ENCODE results near the gene USHBP1. TPM values are rescaled to one million over a fixed set of nuclear protein-coding genes. Genes with fewer than 3 reads are reported as not detected.

USHBP1 gene
- total and polyA plus RNA-seq, 2 donors from 2014 or later, result 7.2 to 8.9 TPM

GRCh38 chr19:17286752-17287151 is 22.2 kb upstream of the USHBP1 start:
- DNase-seq (no peak), FAIRE-seq (no peak)
- Histone ChIP-seq H3K27me3 (ENCODE audit: control insufficient read depth, insufficient read depth, low read length) (peaks cover 2% of the 10 kb centered on the region), H3K4me3 (ENCODE audit: low read length in 3 of 3) (no peak overlapping the region), H3K9ac (ENCODE audit: low read length in 3 of 3) (no peak overlapping the region), H3K27ac (ENCODE audit: low read depth in 2 of 2, low read length in 2 of 2) (no peak overlapping the region), H3K9me3 (ENCODE audit: control insufficient read depth in 2 of 3, insufficient read depth in 1 of 3, low read length in 3 of 3) (no peaks in the 10 kb centered on the region), H3K36me3 (ENCODE audit: control insufficient read depth in 2 of 3, insufficient read depth in 3 of 3, low read length in 3 of 3) (no peaks in the 10 kb centered on the region), H3K4me1 (ENCODE audit: control insufficient read depth in 2 of 3, insufficient read depth in 2 of 3, low read depth in 1 of 3, low read length in 3 of 3) (peaks cover 0 to 4% (median 0%) of the 10 kb centered on the region in 3 donors)
- intact Hi-C loops (cut with DNase I), result loop anchor here (10.0 kb wide), 1 partner anchor 222 kb away; no protein-coding TSS in a partner anchor
- no peak for TF ChIP-seq CTCF (IDR thresholded peaks at IDR 0.05; ENCODE audit: borderline replicate concordance, extremely low read depth, insufficient read depth)

GRCh38 chr19:17286263-17286662 is 21.7 kb upstream of the USHBP1 start:
- intact Hi-C loops (cut with DNase I), result loop anchor here (10.0 kb wide), 1 partner anchor 221 kb away; no protein-coding TSS in a partner anchor
- DNase-seq (no peak), FAIRE-seq (no peak)
- Histone ChIP-seq H3K4me1 (ENCODE audit: control insufficient read depth in 2 of 3, insufficient read depth in 2 of 3, low read depth in 1 of 3, low read length in 3 of 3) (peaks cover 0 to 4% (median 0%) of the 10 kb centered on the region in 3 donors), H3K27me3 (ENCODE audit: control insufficient read depth, insufficient read depth, low read length) (peaks cover 2% of the 10 kb centered on the region), H3K27ac (ENCODE audit: low read depth in 2 of 2, low read length in 2 of 2) (no peak overlapping the region), H3K9ac (ENCODE audit: low read length in 3 of 3) (no peak overlapping the region), H3K36me3 (ENCODE audit: control insufficient read depth in 2 of 3, insufficient read depth in 3 of 3, low read length in 3 of 3) (no peaks in the 10 kb centered on the region), H3K9me3 (ENCODE audit: control insufficient read depth in 2 of 3, insufficient read depth in 1 of 3, low read length in 3 of 3) (no peaks in the 10 kb centered on the region), H3K4me3 (ENCODE audit: low read length in 3 of 3) (no peak overlapping the region)
- no peak for TF ChIP-seq CTCF (IDR thresholded peaks at IDR 0.05; ENCODE audit: borderline replicate concordance, extremely low read depth, insufficient read depth)

DNA sequence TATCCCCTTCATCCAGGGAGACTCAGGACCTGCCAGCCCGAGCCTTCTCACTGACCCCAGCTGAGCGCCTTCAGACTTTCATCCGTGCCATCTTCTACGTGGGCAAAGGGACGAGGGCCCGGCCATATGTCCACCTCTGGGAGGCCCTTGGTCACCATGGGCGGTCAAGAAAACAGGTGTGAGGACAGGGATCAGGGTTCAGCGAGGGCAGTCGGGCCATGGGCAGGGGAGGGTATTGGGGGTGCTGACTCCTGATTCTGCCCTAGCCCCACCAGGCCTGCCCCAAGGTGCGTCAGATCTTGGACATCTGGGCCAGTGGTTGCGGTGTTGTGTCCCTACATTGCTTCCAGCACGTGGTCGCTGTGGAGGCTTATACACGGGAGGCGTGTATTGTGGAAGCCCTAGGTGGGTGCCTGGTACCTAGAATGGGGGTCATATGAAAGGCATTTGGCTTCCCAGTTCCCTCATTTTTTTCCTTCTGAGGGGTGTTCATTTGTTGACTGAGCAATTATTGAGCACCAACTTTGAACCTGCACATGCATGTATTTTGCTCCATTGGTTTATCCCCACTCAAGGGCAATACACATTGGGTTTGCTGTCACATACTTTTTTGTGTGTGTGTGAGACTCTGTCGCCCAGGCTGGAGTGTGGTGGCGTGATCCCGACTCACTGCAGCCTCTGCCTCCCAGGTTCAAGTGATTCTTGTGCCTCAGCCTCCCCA is 21.0 kb upstream of the USHBP1 start:
- Histone ChIP-seq H3K27ac (ENCODE audit: low read depth in 2 of 2, low read length in 2 of 2) (no peak overlapping the region), H3K9ac (ENCODE audit: low read length in 3 of 3) (no peak overlapping the region), H3K4me3 (ENCODE audit: low read length in 3 of 3) (no peak overlapping the region), H3K4me1 (ENCODE audit: control insufficient read depth in 2 of 3, insufficient read depth in 2 of 3, low read depth in 1 of 3, low read length in 3 of 3) (peaks cover 0 to 4% (median 0%) of the 10 kb centered on the region in 3 donors), H3K36me3 (ENCODE audit: control insufficient read depth in 2 of 3, insufficient read depth in 3 of 3, low read length in 3 of 3) (no peaks in the 10 kb centered on the region), H3K9me3 (ENCODE audit: control insufficient read depth in 2 of 3, insufficient read depth in 1 of 3, low read length in 3 of 3) (no peaks in the 10 kb centered on the region), H3K27me3 (ENCODE audit: control insufficient read depth, insufficient read depth, low read length) (peaks cover 2% of the 10 kb centered on the region)
- intact Hi-C loops (cut with DNase I), result loop anchor here (10.0 kb wide), 1 partner anchor 221 kb away; no protein-coding TSS in a partner anchor
- FAIRE-seq (no peak), DNase-seq (no peak)
- no peak for TF ChIP-seq CTCF (IDR thresholded peaks at IDR 0.05; ENCODE audit: borderline replicate concordance, extremely low read depth, insufficient read depth)
